ENCODE data around the gene MUC22.
"Not testable (repeated sequence)": the region's sequence is repeated elsewhere in the genome, so short reads cannot be mapped to it uniquely, and the experiment has no call there.

Gene MUC22

DNA sequence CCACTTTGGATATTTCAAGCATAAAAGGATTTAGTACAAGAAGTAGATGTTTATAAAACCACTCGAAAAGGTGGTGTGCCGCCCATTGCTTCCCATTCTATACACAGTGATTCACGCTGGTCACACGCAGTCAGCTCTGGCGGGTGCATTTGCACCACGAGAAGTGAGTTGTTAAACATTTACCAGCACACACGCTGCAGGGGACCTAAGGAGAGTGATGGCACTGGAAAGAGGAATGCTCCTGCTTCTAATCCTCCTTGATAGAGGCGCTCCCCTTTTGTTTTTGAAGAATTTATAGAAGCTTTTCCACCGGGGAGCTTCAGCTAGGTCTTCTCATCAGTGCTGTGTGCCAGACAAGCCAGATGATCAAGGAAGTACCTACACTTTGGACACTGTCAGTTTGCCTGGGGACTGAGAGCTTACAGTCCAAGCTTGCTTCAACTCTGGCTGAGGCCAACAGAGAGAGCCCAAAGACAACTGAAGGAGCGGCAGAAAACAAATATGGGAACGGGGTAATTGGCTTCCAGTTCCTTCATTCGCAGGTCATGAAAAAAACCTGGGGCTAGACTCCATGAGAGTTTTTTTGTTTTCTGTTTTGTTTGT is 31.2 kb downstream of the MUC22 start:
- DNase-seq, result no peak

GRCh38 chr6:31042806-31043205 is 32.5 kb downstream of the MUC22 start:
- no peak for DNase-seq

DNA sequence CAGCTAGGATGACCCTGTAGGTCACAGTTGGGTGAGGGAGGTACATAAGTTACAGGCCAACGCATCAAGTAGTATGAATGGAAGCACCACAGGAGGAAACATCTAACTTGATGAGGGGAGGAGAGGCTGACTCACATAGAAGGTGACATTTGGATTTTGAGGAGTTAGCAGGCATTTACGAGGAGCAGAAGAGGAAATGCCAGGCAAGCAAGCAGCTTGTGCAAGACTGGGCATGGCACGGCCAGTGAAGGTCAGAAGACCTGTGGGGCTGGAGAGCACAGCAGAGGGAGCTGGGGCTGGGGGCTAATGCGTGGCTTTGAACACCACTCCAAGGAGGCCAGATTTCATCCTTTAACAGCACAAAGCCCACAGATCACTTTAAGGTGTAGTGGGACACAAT is 37.8 kb downstream of the MUC22 start:
- no peak for DNase-seq

DNA sequence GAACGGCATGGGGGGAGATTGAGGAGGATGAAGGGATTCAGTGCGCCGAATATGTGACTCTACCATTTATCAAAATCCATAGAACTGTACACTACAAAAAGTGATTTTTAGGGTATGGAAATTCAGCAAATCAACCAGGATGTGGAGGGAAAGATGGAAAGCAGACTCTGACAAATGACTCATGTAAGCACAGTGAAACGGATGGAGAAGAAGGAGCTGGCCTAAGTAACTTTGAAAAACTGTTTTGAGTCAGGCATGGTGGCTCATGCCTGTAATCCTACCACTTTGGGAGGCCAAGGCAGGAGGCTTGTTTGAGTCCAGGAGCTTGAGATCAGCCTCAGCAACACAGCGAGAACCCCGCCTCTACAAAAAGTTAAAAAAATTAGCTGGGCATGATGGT is 39.2 kb downstream of the MUC22 start:
- no peak for DNase-seq

DNA sequence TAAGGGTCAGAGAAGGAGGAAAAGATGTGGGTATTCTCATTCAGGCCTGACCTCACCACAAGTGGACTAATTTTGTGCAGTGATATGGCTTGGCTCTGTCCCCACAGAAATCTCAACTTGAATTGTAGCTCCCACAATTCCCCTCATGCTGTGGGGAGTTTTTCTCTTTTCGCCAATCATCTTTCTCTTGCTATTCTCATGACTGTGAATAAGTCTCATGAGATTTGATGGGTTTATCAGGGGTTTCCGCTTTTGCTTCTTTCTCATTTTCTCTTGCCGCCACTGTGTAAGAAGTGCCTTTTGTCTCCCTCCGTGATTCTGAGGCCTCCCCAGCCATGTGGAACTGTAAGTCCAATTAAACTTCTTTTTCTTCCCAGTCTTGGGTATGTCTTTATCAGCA is 42.9 kb downstream of the MUC22 start:
- not testable (repeated sequence) for DNase-seq

- DNase-seq, result peak; percentile 45
These were observed 43.6 kb downstream of the MUC22 start for GRCh38 chr6:31053873-31054272.

GRCh38 chr6:31055441-31055840 is 45.2 kb downstream of the MUC22 start:
- DNase-seq, result no peak

DNA sequence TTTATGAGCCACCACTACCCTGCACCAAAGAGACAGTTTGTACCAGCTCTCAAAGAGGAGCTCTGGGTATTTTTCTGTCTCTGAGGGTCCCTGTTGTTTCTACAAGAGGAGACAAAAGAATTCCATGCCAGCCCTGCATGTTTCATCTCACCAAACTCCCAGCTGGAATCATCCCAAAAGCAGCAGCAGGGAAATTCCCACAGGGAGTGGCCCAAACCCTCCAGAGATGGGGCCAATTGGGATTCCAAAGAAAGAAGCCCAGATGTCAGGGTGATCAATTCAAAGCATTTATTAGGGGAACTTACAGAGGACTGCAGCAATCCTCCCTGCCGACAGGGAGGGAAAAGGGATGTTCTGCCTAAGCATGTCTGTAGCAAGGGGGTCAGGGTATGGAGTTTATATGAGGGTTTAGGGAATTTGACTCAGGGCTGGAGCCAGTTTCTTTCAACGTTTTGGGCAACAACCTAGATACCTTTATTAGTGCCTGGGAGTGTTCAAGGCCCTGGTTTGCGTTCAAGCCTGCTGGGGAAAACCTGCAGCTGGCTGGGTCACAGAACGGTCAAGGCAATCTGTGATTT is 47.2 kb downstream of the MUC22 start:
- no peak for DNase-seq

- DNase-seq, result no peak
These were observed 48.0 kb downstream of the MUC22 start for GRCh38 chr6:31058128-31058894.

DNA sequence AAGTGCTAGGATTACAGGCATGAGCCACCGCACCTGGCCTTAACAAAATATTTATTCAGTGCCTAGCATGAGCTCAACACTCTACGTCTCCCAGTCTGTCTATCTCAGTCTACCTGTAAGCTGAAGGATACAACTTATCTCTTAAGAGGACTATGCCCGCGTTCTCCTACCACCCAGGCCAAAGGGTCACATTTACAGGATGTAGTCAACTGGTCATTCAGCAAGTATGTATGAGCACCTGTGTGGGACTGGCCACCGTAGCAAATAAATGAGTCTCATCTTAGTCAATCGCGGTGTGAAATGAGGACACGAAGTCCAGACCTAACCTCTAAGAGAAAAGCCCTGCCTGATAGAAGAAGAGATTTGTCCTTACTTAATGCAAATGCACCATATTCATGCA is 49.9 kb downstream of the MUC22 start:
- DNase-seq, result no peak

DNA sequence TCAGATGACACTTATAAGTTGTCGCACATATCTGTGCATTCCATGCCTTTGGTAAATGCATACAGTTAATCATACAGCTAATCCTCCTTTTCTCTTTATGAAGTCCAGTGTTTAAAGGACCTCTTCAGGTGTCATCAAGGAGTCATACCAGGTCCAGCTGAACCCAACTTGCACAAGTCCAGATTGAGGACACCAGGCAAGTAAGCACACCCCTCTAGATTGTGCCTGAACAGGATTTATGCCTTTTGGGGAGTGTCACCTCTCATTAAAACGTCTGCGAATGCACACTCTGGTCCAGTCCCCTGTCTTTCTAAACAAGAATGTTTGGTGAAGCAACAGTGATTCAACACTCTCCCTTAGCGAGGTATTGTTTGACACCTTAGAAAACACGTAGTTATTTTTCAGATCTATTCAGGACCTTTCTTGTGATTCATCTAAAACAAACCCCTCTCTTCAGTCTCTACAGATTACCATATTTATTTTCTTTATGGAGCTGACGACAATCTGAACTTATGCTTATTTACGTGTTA is 53.7 kb downstream of the MUC22 start:
- DNase-seq, result no peak

GRCh38 chr6:31065556-31065955 is 55.3 kb downstream of the MUC22 start:
- no peak for DNase-seq

DNA sequence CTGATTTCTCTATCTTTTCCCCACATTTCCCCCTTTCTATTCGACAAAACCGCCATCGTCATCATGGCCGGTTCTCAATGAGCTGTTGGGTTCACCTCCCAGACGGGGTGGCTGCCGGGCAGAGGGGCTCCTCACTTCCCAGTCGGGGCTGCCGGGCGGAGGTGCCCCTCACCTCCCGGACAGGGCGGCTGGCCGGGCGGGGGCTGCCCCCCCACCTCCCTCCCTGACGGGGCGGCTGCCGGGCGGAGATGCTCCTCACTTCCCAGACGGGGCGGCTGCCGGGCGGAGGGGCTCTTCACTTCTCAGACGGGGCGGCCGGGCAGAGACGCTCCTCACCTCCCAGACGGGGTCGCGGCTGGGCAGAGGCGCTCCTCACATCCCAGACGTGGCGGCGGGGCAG is 56.8 kb downstream of the MUC22 start:
- not testable (repeated sequence) for DNase-seq

GRCh38 chr6:31067891-31068668 is 57.8 kb downstream of the MUC22 start:
- not testable (repeated sequence) for DNase-seq

- peak; percentile 58 for DNase-seq
These were observed 58.5 kb downstream of the MUC22 start for GRCh38 chr6:31068669-31069340.

DNA sequence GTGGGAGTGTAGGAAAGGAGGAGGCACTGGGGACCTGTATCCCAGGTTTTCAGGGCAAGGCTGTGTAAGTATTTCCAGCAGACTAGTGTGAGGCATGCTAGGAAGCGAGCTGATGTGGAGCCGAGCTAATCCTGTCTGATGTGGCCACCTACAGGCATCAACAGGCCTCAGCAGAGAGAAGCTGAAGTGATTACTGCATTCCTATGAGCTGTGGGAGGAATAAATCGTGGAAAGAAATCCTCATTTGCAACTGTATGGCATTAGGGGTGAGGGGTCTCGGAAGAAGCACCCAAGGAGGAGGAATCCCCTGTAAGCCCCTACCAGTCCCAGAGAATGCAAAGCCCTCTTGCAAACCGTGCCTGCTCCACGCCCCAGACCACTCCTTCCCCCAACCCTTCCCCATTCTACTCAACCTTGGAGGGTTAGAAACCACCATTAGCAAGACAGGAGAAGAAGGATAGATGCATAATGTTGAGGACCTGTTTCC is 60.5 kb downstream of the MUC22 start:
- peak; percentile 58 for DNase-seq

DNA sequence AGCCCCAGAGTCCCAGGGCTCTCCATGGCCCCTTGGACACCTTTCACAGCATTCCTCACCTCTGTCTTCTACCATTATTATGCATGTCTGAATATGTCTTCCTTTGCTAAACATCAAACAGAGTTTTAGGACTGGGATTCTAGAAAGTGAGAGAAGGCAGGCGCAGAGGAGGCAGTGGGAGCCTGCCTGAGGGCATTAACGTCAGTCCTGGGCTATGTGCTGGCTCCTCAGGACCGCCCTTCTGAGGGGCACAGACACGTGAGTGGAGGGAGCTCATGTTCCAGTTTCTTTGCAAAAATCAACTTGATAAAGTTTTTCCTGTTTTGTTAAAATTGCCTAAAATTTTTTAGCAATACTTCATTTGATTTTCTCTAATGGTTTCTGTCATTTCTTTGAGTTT is 64.1 kb downstream of the MUC22 start:
- DNase-seq, result no peak

DNA sequence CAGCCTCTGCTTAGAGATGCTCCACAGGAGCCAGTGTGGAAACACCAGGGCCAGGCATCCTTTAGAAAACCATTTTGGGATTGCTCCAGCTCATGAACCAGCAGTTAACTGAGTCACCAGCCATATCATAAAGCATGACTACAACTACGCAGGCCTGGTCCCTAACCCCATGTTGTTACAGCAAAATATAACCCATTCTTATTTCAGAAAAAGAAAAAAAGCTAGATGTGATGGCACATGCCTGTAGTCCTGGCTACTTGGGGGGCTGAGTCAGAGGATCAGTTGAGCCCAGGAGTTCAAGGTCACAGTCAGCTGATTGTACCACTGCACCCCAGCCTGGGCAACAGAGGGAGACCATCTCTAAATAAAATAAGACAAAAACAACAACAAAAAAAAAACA is 65.3 kb downstream of the MUC22 start:
- no peak for DNase-seq

- no peak for DNase-seq
These were observed 66.3 kb downstream of the MUC22 start for GRCh38 chr6:31076611-31077010.

DNA sequence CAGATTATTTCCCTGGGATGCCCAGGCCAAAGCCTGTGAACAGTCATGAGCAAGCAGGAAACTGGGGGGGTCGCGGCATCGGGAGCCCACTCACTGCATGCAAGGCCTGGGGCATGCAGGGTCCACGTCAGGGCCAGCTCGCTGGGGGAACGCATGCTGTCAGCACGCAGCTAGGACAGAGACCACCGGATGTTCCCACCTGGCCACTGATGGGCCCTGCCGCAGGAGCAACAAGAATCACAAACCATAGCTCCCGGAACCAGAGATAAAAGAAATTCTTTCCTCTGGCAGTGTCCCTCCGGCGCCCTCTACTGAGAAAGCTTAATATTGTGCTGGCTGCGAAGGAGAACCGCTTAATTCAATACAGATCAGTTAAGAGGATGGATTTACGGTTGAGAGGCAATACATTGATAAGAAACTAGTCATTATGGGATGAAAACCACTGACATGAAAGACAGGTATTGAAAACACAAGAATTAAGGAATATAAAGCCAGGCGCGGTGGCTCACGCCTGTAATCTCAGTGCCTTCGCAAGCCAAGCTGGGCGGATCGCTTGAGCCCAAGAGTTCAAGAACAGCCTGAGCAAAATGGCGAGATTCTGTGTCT is 69.5 kb downstream of the MUC22 start:
- DNase-seq, result peak; percentile 75

DNA sequence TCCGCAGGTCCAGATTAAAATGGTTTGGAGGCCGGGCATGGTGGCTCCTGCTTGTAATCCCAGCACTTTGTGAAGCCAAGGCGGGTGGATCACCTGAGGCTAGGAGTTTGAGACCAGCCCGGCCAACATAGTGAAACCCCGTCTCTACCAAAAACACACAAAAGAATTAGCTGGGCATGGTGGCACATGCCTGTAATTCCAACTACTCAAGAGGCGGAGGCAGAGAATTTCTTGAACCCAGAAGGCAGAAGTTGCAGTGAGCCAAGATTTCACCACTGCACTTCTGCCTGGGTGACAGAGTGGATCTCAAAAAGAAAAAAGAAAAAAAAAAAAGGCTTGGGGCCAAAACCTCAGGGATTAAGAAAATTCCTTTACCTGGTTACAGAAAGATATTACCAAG is 71.6 kb downstream of the MUC22 start:
- DNase-seq, result no peak

DNA sequence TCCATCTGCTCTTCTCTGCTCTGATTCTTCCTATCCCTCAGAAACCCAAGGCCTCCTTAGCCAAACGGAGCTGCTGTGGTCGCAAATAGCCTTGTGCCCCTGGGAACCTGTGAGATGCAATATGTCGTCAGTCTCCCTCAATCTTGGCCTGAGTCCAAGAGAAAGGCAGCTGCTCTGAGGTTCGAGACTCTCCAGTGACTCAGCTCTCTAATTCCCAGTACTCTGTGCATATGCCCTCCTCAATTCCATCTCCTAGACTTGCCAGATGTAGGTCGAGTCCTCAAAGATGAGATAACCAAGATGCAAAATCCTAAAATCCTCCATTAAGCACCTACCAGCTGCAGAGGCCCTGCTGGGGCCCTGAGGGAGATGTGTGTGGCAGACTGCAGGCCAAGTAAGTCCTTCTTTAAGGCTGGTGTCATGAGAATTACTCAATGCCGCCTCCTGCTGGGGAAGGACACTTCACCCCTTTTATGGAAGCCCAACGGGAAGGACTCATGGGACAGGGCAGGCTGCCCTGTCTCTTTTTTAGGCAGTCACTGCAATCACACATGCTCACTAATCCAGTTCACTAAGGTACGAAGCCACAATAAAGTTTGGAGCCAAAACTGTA is 73.6 kb downstream of the MUC22 start:
- DNase-seq, result no peak
